H9 (cell line): Measurements from ENCODE around the gene TSPAN5. TPM values are rescaled to one million over a fixed set of nuclear protein-coding genes. Genes with fewer than 3 reads are reported as not detected.

ENCODE experiments used
- DNase-seq: peaks from one replicate; pipeline ENCODE4 v3.0.0-alpha.2; 2017
- H2AFZ ChIP-seq: one replicate; pipeline ENCODE4 v1.6.1; 2013; ENCODE audit warnings: mild to moderate bottlenecking, low read length, control low read depth, moderate library complexity
- H2AK5ac ChIP-seq: 2 replicates; pipeline ENCODE4 v1.6.1; 2013; ENCODE audit warnings: low read length, control low read depth, mixed read lengths; ENCODE audit not compliant: insufficient read length
- H2BK120ac ChIP-seq: one replicate; pipeline ENCODE4 v1.6.1; 2013; ENCODE audit warnings: low read depth, mild to moderate bottlenecking, low read length, control low read depth, inconsistent platforms; ENCODE audit not compliant: poor library complexity, severe bottlenecking
- H2BK12ac ChIP-seq: 2 replicates; pipeline ENCODE4 v1.6.1; 2013; ENCODE audit warnings: low read length, control low read depth, mixed read lengths, low read depth; ENCODE audit not compliant: insufficient read length
- H2BK15ac ChIP-seq: 2 replicates; pipeline ENCODE4 v1.6.1; 2013; ENCODE audit warnings: low read depth, low read length, control low read depth
- H2BK20ac ChIP-seq: one replicate; pipeline ENCODE4 v1.6.1; 2013; ENCODE audit warnings: low read depth, mild to moderate bottlenecking, low read length, control low read depth, inconsistent platforms; ENCODE audit not compliant: poor library complexity, severe bottlenecking
- H2BK5ac ChIP-seq: 2 replicates; pipeline ENCODE4 v1.6.1; 2013; ENCODE audit warnings: low read length, control low read depth, mixed read lengths; ENCODE audit not compliant: insufficient read length
- H3K14ac ChIP-seq: 2 replicates; pipeline ENCODE4 v1.6.1; 2013; ENCODE audit warnings: low read length, control low read depth; ENCODE audit not compliant: insufficient read depth
- H3K18ac ChIP-seq: 2 replicates; pipeline ENCODE4 v1.6.1; 2013; ENCODE audit warnings: low read depth, mild to moderate bottlenecking, mixed read lengths, low read length, control low read depth; ENCODE audit not compliant: insufficient read length
- H3K23ac ChIP-seq: 2 replicates; pipeline ENCODE4 v1.6.1; 2013; ENCODE audit warnings: low read length, control low read depth, mixed read lengths, low read depth; ENCODE audit not compliant: insufficient read length
- H3K23me2 ChIP-seq: 2 replicates; pipeline ENCODE4 v1.6.1; 2013; ENCODE audit warnings: low read depth, mild to moderate bottlenecking, mixed read lengths, low read length, control low read depth; ENCODE audit not compliant: insufficient read length, poor library complexity, severe bottlenecking
- H3K27ac ChIP-seq: 2 replicates; pipeline ENCODE4 v1.5.1; 2013; ENCODE audit warnings: low read length, control low read depth, mixed read lengths, low read depth; ENCODE audit not compliant: insufficient read length
- H3K27me3 ChIP-seq: 2 replicates; pipeline ENCODE4 v1.6.1; 2013; ENCODE audit warnings: low read length, control low read depth, inconsistent platforms; ENCODE audit not compliant: insufficient read depth
- H3K4ac ChIP-seq: 2 replicates; pipeline ENCODE4 v1.6.1; 2013; ENCODE audit warnings: low read depth, mild to moderate bottlenecking, control low read depth, inconsistent platforms, low read length, moderate library complexity
- H3K4me1 ChIP-seq: 2 replicates; pipeline ENCODE4 v1.6.1; 2013; ENCODE audit warnings: low read length, control low read depth, inconsistent platforms; ENCODE audit not compliant: insufficient read depth
- H3K4me2 ChIP-seq: 2 replicates; pipeline ENCODE4 v1.6.1; 2013; ENCODE audit warnings: low read length, control low read depth, mixed read lengths; ENCODE audit not compliant: insufficient read length, insufficient read depth
- H3K56ac ChIP-seq: 2 replicates; pipeline ENCODE4 v1.6.1; 2013; ENCODE audit warnings: low read depth, mild to moderate bottlenecking, mixed read lengths, low read length, control low read depth; ENCODE audit not compliant: insufficient read length
- H3K79me1 ChIP-seq: 2 replicates; pipeline ENCODE4 v1.6.1; 2013; ENCODE audit warnings: low read depth, mild to moderate bottlenecking, moderate library complexity, low read length, control low read depth, inconsistent platforms; ENCODE audit not compliant: insufficient read depth, poor library complexity, severe bottlenecking
- H3K79me2 ChIP-seq: 2 replicates; pipeline ENCODE4 v1.6.1; 2013; ENCODE audit warnings: low read length, control low read depth, inconsistent platforms; ENCODE audit not compliant: insufficient read depth
- H3K9ac ChIP-seq: 2 replicates; pipeline ENCODE4 v1.6.1; 2013; ENCODE audit warnings: low read length, control low read depth, mixed read lengths; ENCODE audit not compliant: insufficient read length; ENCODE audit errors: extremely low read depth
- H3K9me3 ChIP-seq: one replicate; pipeline ENCODE4 v1.6.1; 2013; ENCODE audit warnings: low read depth, low read length, inconsistent platforms; ENCODE audit not compliant: control insufficient read depth
- H3T11ph ChIP-seq: one replicate; pipeline ENCODE4 v1.6.1; 2013; ENCODE audit warnings: mild to moderate bottlenecking, low read length, control low read depth, inconsistent platforms
- H4K20me1 ChIP-seq: one replicate; pipeline ENCODE4 v1.6.1; 2013; ENCODE audit not compliant: control insufficient read depth, insufficient read length, insufficient read depth
- H4K5ac ChIP-seq: 2 replicates; pipeline ENCODE4 v1.6.1; 2013; ENCODE audit warnings: low read depth, mild to moderate bottlenecking, mixed read lengths, low read length, control low read depth; ENCODE audit not compliant: insufficient read length
- H4K8ac ChIP-seq: replicated peaks from 2 replicates; pipeline ENCODE4 v1.6.1; 2013; ENCODE audit warnings: low read length, control low read depth, mixed read lengths, low read depth; ENCODE audit not compliant: insufficient read length
- H4K91ac ChIP-seq: 2 replicates; pipeline ENCODE4 v1.6.1; 2013; ENCODE audit warnings: low read depth, mild to moderate bottlenecking, moderate library complexity, mixed read lengths, low read length, control low read depth; ENCODE audit not compliant: insufficient read length
- H3K27ac Mint-ChIP-seq, 3 experiments: 2 replicates in 2 of 3; 3 replicates in 1 of 3; pipeline ENCODE4 v1.8.0; 2020 to 2021; ENCODE audit warnings: mixed read lengths in 3 of 3, mild to moderate bottlenecking in 1 of 3, moderate library complexity in 1 of 3
- H3K27me3 Mint-ChIP-seq: 2 replicates; pipeline ENCODE4 v1.8.0; 2021; ENCODE audit warnings: low read depth, mild to moderate bottlenecking, moderate library complexity, mixed read lengths
- H3K36me3 Mint-ChIP-seq, 3 experiments: 2 replicates in 2 of 3; 3 replicates in 1 of 3; pipeline ENCODE4 v1.8.0; 2020 to 2021; ENCODE audit warnings: low read depth in 3 of 3, mixed read lengths in 3 of 3; ENCODE audit not compliant: insufficient read depth in 1 of 3
- H3K4me1 Mint-ChIP-seq, 2 experiments: 2 replicates each; pipeline ENCODE4 v1.8.0; 2020; ENCODE audit warnings: mixed read lengths in 2 of 2
- H3K4me3 Mint-ChIP-seq, 2 experiments: 2 replicates in 1 of 2; 3 replicates in 1 of 2; pipeline ENCODE4 v1.8.0; 2020 to 2021; ENCODE audit warnings: mild to moderate bottlenecking in 2 of 2, mixed read lengths in 2 of 2, moderate library complexity in 1 of 2
- H3K9me3 Mint-ChIP-seq, 2 experiments: 2 replicates in 1 of 2; 3 replicates in 1 of 2; pipeline ENCODE4 v1.8.0; 2020; ENCODE audit warnings: mild to moderate bottlenecking in 2 of 2, mixed read lengths in 2 of 2, moderate library complexity in 1 of 2
- WGBS: extraction: QIAGEN DNeasy Blood & Tissue Kit; methylation state at CpG from one replicate; pipeline ENCODE4 v1.1.7; 2013; ENCODE audit warnings: missing lambda C conversion rate, low lambda C conversion rate, mixed read lengths; ENCODE audit not compliant: insufficient read length; ENCODE audit errors: extremely low coverage; 5-methylcytosine and 5-hydroxymethylcytosine counted together
- long read RNA-seq: library from polyadenylated mRNA; unstranded; transcript quantifications from one replicate; pipeline ENCODE4 v2.0.0, GENCODE V29; 2020
- total RNA-seq: library from RNA; stranded (reverse); gene quantifications from 2 replicates; pipeline ENCODE4 v1.2.1, GENCODE V29; 2021
- TF ChIP-seq, protein P1 (sequence below): fragments of 200-600 bp; sonication (generic); conservative IDR thresholded peaks from 3 replicates; pipeline ENCODE4 v1.8.0; 2021; ENCODE audit warnings: antibody characterized with exemption, mild to moderate bottlenecking

TSPAN5 gene
- 6.4 and 7.0 TPM in 2 replicates for total RNA-seq
- long read RNA-seq, partial matches to known transcripts, result 0 of 6 reads
- long read RNA-seq, other reads (novel, unspliced or antisense), result 5 of 6 reads

DNA sequence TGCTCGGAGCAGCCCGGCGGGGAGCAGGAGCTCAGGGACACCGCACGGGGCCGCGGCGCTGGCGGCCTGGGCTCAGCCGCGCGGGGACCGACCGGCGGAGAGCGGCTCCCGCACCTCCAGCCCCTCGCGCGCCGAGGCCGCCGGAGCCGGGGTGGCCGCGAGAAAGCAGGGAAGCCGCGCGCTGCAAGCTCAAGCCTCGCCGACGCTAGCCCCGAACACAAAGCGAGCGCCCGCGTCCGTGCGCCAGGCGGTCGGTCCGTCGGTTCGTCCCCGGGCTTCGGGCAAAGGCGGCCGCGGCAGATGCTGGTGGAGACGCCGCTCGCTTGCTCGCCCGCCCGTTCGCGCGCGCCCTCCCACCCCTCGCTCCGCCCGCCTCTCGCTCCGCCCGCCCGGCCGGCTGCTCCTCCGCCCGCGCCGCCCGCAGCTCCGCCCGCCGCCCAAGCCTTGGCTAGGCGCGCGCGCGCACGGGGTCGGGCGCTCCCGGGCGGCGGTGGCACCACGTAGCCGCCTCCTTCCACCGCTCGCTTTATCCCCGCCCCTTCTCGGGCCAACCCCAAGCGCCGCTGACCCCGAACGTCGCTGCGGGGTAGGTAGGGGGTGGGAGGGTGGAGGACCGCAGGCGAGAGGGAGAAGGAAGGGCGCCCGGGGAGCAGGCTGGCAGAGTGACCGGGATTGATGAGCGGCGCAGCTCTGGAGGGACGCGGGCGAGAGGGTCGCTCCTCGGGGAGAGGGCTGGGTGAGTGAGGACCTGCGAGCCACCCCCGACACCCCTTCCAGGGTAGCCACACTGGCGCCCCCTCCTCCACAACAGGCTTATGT is at the start of gene TSPAN5:
Gene TSPAN5, minus strand, starts transcription at position 325 of the 819 bp plus-strand sequence.
- Mint-ChIP-seq H3K4me1 (peaks cover 62 to 63% of the 10 kb centered on the region in 2 experiments), H3K27ac (peak within 1 kb of the TSS in 2 of 3 experiments; percentile 65 to 68; a peak in 5 of 7 replicates), H3K27me3 (peaks cover 58% of the 10 kb centered on the region), H3K9me3 (peaks cover 3 to 6% of the 10 kb centered on the region in 2 experiments), H3K36me3 (peaks cover 0 to 2% (median 2%) of the 10 kb centered on the region in 3 experiments; a peak in 2 of 7 replicates), H3K4me3 (peak within 1 kb of the TSS; percentile 75 to 98)
- peak within 1 kb of the TSS; percentile 56; the same call in 1 of the 2 replicates for H3K14ac ChIP-seq
- no peak within 1 kb of the TSS for H3K27ac ChIP-seq
- H2BK5ac ChIP-seq, result no peak within 1 kb of the TSS
- no peaks in the 10 kb centered on the region; the same call in 1 of the 2 replicates for H3K79me2 ChIP-seq
- no peaks in the 10 kb centered on the region for H4K20me1 ChIP-seq
- H2AFZ ChIP-seq, result no peak within 1 kb of the TSS
- no CpG with 5 or more reads among the region's 113 CpGs for WGBS
- no peak within 1 kb of the TSS for H3K56ac ChIP-seq
- H2BK12ac ChIP-seq, result no peak within 1 kb of the TSS
- H3K4ac ChIP-seq, result no peak within 1 kb of the TSS
- H2AK5ac ChIP-seq, result no peak within 1 kb of the TSS
- peak within 1 kb of the TSS; percentile 60 for H3K18ac ChIP-seq
- H3T11ph ChIP-seq, result no peak within 1 kb of the TSS
- no peak within 1 kb of the TSS for H2BK20ac ChIP-seq
- no peak within 1 kb of the TSS for H2BK15ac ChIP-seq
- TF ChIP-seq, protein P1, sequence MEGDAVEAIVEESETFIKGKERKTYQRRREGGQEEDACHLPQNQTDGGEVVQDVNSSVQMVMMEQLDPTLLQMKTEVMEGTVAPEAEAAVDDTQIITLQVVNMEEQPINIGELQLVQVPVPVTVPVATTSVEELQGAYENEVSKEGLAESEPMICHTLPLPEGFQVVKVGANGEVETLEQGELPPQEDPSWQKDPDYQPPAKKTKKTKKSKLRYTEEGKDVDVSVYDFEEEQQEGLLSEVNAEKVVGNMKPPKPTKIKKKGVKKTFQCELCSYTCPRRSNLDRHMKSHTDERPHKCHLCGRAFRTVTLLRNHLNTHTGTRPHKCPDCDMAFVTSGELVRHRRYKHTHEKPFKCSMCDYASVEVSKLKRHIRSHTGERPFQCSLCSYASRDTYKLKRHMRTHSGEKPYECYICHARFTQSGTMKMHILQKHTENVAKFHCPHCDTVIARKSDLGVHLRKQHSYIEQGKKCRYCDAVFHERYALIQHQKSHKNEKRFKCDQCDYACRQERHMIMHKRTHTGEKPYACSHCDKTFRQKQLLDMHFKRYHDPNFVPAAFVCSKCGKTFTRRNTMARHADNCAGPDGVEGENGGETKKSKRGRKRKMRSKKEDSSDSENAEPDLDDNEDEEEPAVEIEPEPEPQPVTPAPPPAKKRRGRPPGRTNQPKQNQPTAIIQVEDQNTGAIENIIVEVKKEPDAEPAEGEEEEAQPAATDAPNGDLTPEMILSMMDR, result no peak
- no peak within 1 kb of the TSS for H4K91ac ChIP-seq
- peaks cover 5% of the 10 kb centered on the region; the same call in 1 of the 2 replicates for H3K27me3 ChIP-seq
- H3K4me1 ChIP-seq, result peaks cover 5% of the 10 kb centered on the region; the same call in 1 of the 2 replicates
- H3K23me2 ChIP-seq, result peaks cover 21% of the 10 kb centered on the region
- H3K4me2 ChIP-seq, result peak within 1 kb of the TSS; percentile 91
- H3K9ac ChIP-seq, result peak within 1 kb of the TSS; percentile 52
- no peak within 1 kb of the TSS for H4K8ac ChIP-seq
- no peaks in the 10 kb centered on the region for H3K9me3 ChIP-seq
- H3K79me1 ChIP-seq, result no peaks in the 10 kb centered on the region
- DNase-seq, result peak; percentile 84
- H3K23ac ChIP-seq, result no peak within 1 kb of the TSS
- H4K5ac ChIP-seq, result no peak within 1 kb of the TSS
- H2BK120ac ChIP-seq, result no peak within 1 kb of the TSS
